ENCODE measurements around the gene B3GNT3. TPM values are rescaled to one million over a fixed set of nuclear protein-coding genes. Genes with fewer than 3 reads are reported as not detected.

The B3GNT3 gene
- total and polyA plus RNA-seq, 2 of the 8 experiments (the other 6 are each of a cell fraction or from before 2014, with no cell fraction given): 1.5 TPM

DNA sequence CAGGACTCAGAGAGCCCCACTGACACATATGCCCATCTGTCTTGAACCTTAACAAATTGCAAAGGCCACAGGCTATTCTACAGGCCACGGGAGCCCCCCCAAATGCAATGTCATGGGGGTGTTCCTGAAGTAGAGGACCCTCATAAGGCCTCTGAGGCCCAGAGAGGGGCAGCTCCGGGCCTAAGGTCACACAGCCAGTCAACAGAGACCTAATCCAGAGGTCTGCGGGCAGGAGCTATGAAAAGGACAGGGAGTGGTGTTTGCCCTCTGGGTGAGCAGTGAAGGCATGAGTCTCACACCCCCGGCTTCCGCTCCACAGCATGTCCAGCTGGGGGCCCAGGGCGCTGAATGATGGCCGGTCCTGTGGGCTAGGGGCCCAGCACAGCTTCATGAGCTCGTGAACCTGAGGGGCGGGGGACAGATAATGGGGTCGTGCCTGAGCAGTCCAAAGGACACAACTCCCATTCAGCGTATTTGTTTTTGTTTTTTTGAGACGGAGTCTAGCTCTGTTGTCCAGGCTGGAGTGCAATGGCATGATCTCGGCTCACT, 31.6 kb downstream of the B3GNT3 start:
- no peak for DNase-seq (ENCODE audit: low read depth in 1 of 2, low spot score in 2 of 2)
- H3K79me2 ChIP-seq (ENCODE audit: control insufficient read depth in 1 of 2, insufficient read depth in 2 of 2, low read length in 2 of 2): no peaks in the 10 kb centered on the region
- no peak overlapping the region; the same call in 1 of the 2 replicates for H2BK15ac ChIP-seq (ENCODE audit: low read length)
- H3K27me3 ChIP-seq (replicated peaks in 1 of 4; ENCODE audit: control insufficient read depth in 3 of 4, extremely low read depth in 1 of 4, insufficient read depth in 3 of 4, low read length in 3 of 4): no peaks in the 10 kb centered on the region
- no peak overlapping the region for H3K56ac ChIP-seq (replicated peaks; ENCODE audit: insufficient read length, low read depth, low read length)
- no peak overlapping the region for H3K4me2 ChIP-seq (ENCODE audit: insufficient read depth in 1 of 2, low read depth in 2 of 2, low read length in 2 of 2)
- H3K18ac ChIP-seq (ENCODE audit: extremely low read depth, low read length): no peak overlapping the region
- H4K20me1 ChIP-seq (replicated peaks in 1 of 2; ENCODE audit: control insufficient read depth in 1 of 2, insufficient read depth in 2 of 2, low read length in 2 of 2): no peaks in the 10 kb centered on the region
- H3K79me1 ChIP-seq (ENCODE audit: low read depth, low read length): no peaks in the 10 kb centered on the region
- H3K23ac ChIP-seq (ENCODE audit: insufficient read length): no peak overlapping the region
- ChIA-PET CTCF (ENCODE audit: partially characterized antibody) (interaction anchor here (1.1 kb wide), 1 partner anchor 17 kb away, joined by 3 read pairs; no protein-coding TSS in a partner anchor), POLR2A (ENCODE audit: partially characterized antibody) (interaction anchor here (0.8 to 1.2 kb wide), 3 partner anchors 33 to 238 kb away, joined by 3 to 4 read pairs (median 3); no protein-coding TSS in a partner anchor)
- no peak overlapping the region for H3K27ac ChIP-seq (ENCODE audit: low read depth, low read length)
- H3K23me2 ChIP-seq (ENCODE audit: low read depth, low read length): peaks cover 5% of the 10 kb centered on the region; the same call in 1 of the 2 replicates
- TF ChIP-seq RNF2 (IDR thresholded peaks at IDR 0.05; ENCODE audit: borderline replicate concordance, low read depth, low read length, missing control alignments, poor library complexity, severe bottlenecking) (no peak), TEAD4 (IDR thresholded peaks at IDR 0.05; ENCODE audit: low read depth, low read length) (no peak), SP4 (IDR thresholded peaks at IDR 0.05; ENCODE audit: low read length) (no peak), SIRT6 (IDR thresholded peaks at IDR 0.05; ENCODE audit: low read length) (no peak), JUN (IDR thresholded peaks at IDR 0.05; ENCODE audit: low read depth, low read length) (no peak), CBX5 (IDR thresholded peaks at IDR 0.05; ENCODE audit: low read depth, low read length) (no peak), BACH1 (IDR thresholded peaks at IDR 0.05; ENCODE audit: low read length) (no peak), ZNF274 (IDR thresholded peaks at IDR 0.05; ENCODE audit: borderline replicate concordance, extremely low read depth, low read length) (no peak), JUND (IDR thresholded peaks at IDR 0.05; ENCODE audit: low read length) (no peak), EZH2 (IDR thresholded peaks at IDR 0.05; ENCODE audit: low read depth, low read length, severe bottlenecking) (no peak), RBBP5 (IDR thresholded peaks at IDR 0.05; ENCODE audit: borderline replicate concordance, low read depth, low read length) (no peak)
- TF ChIP-seq, protein P1, sequence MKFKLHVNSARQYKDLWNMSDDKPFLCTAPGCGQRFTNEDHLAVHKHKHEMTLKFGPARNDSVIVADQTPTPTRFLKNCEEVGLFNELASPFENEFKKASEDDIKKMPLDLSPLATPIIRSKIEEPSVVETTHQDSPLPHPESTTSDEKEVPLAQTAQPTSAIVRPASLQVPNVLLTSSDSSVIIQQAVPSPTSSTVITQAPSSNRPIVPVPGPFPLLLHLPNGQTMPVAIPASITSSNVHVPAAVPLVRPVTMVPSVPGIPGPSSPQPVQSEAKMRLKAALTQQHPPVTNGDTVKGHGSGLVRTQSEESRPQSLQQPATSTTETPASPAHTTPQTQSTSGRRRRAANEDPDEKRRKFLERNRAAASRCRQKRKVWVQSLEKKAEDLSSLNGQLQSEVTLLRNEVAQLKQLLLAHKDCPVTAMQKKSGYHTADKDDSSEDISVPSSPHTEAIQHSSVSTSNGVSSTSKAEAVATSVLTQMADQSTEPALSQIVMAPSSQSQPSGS (IDR thresholded peaks at IDR 0.05; ENCODE audit: low read length): no peak
- no peak overlapping the region for H3K9ac ChIP-seq (replicated peaks in 1 of 4; ENCODE audit: extremely low read depth in 1 of 4, low read depth in 3 of 4, low read length in 3 of 4)
- H2BK5ac ChIP-seq (ENCODE audit: low read depth, low read length): no peak overlapping the region
- H4K8ac ChIP-seq (ENCODE audit: extremely low read depth, insufficient read depth, low read length): no peak overlapping the region
- no peak overlapping the region for H3K14ac ChIP-seq (ENCODE audit: insufficient read length)
- FAIRE-seq: no peak
- H4K91ac ChIP-seq (replicated peaks; ENCODE audit: insufficient read length, low read length): no peak overlapping the region
- peaks cover 0 to 8% (median 1%) of the 10 kb centered on the region in 4 experiments; a peak in 6 of 7 replicates for H3K4me1 ChIP-seq (replicated peaks in 1 of 4; ENCODE audit: control insufficient read depth in 3 of 4, insufficient read depth in 4 of 4, low read length in 3 of 4)
- 94% methylated on average over 13 of the region's 13 CpGs; no CpG with 5 or more reads in 1 of the 2 experiments for WGBS, 2 experiments (ENCODE audit: extremely low coverage in 1 of 2, insufficient coverage in 1 of 2, insufficient read length in 1 of 2, insufficient replicate concordance in 2 of 2, low coverage in 1 of 2, low lambda C conversion rate in 2 of 2, missing lambda C conversion rate in 1 of 2)
- no peak overlapping the region for H2BK20ac ChIP-seq (ENCODE audit: low read length)
- no peak overlapping the region for H2BK12ac ChIP-seq (ENCODE audit: low read depth, low read length)
- H2BK120ac ChIP-seq (replicated peaks; ENCODE audit: low read depth, low read length): no peak overlapping the region
- no peak overlapping the region for H4K5ac ChIP-seq (ENCODE audit: insufficient read length, low read depth, low read length)
- H3K9me3 ChIP-seq (ENCODE audit: insufficient read depth in 2 of 2, low read depth in 1 of 2, low read length in 1 of 2): no peaks in the 10 kb centered on the region
- H3K4ac ChIP-seq (replicated peaks; ENCODE audit: insufficient read length, low read depth, low read length): no peak overlapping the region
- no peaks in the 10 kb centered on the region for H3K36me3 ChIP-seq (ENCODE audit: control insufficient read depth in 2 of 4, insufficient read depth in 4 of 4, low read length in 3 of 4)
- no peak overlapping the region for H2AFZ ChIP-seq (ENCODE audit: low read length)
- H3K4me3 ChIP-seq (ENCODE audit: extremely low read depth in 1 of 4, insufficient read depth in 2 of 4, low read depth in 3 of 4, low read length in 4 of 4): no peak overlapping the region
- no peak overlapping the region for H2AK5ac ChIP-seq (ENCODE audit: low read depth, low read length)
